HG03060 (cell line): ENCODE results near the gene DRD3.

Source experiments
- ATAC-seq: cut with Tn5 transposase; IDR thresholded peaks from one replicate; pipeline ENCODE4 v1.9.1; 2021; ENCODE audit warnings: low read depth, moderate number of reproducible peaks; ENCODE audit not compliant: unreplicated experiment

DRD3 gene

GRCh38 chr3:114080201-114080600 is 98.7 kb downstream of the DRD3 start:
- no peak for ATAC-seq

- no peak for ATAC-seq
Observed at GRCh38 chr3:114079761-114080160, 99.1 kb downstream of the DRD3 start.

GRCh38 chr3:114078126-114078525 is 100.7 kb downstream of the DRD3 start:
- ATAC-seq: no peak
